PFSK-1 (cell line): ENCODE data around the gene NRXN3.

Source experiments
- FOXP2 ChIP-seq: optimal IDR thresholded peaks from 2 replicates; pipeline ENCODE3; 2011; ENCODE audit warnings: borderline replicate concordance, control low read depth, inconsistent platforms; ENCODE audit not compliant: insufficient read depth; ENCODE audit errors: extremely low read length, extremely low read depth
- POLR2AphosphoS5 ChIP-seq: IDR thresholded peaks from 2 replicates; pipeline ENCODE4 v1.6.1; 2012; ENCODE audit warnings: low read depth, mild to moderate bottlenecking, control low read depth, low read length, moderate library complexity
- REST ChIP-seq, 2 experiments: IDR thresholded peaks; 2 replicates each; pipeline versions ENCODE4 v1.6.1 to v1.8.0; 2011 to 2012; ENCODE audit warnings: low read depth in 2 of 2, low read length in 2 of 2, control low read depth in 1 of 2, inconsistent platforms in 1 of 2, mild to moderate bottlenecking in 1 of 2, moderate library complexity in 1 of 2; ENCODE audit not compliant: insufficient read depth in 1 of 2
- SIN3A ChIP-seq: IDR thresholded peaks from 2 replicates; pipeline ENCODE4 v1.6.1; 2012; ENCODE audit warnings: mild to moderate bottlenecking, low read length, moderate library complexity, borderline replicate concordance; ENCODE audit not compliant: insufficient read depth
- TAF1 ChIP-seq: IDR thresholded peaks from 2 replicates; pipeline ENCODE4 v1.6.1; 2012; ENCODE audit warnings: low read length, control low read depth, borderline replicate concordance; ENCODE audit not compliant: insufficient read depth

NRXN3 gene

DNA sequence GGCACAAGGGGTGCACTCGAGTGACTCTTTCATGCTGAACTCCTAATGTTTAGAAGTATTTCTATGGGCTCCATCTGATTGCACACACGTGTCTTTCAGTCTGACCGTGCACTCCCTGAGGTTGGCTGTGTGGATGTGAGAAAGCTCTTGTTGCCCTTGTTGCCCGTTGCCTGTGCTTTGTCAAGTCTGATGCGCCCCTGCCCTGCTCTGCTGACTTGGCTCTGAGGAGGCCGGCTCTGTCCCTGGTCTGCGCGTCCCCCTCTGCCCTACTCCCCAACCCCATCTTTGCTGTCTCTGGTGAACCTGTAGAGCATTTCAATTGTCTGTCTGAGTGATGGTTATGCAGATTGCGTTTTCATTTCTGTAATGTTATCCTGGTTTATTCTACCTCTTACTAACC is 802.3 kb downstream of the NRXN3 start:
- TF ChIP-seq SIN3A (no peak), REST (IDR thresholded peaks at IDR 0.05; ENCODE audit: insufficient read depth in 1 of 2, low read depth in 2 of 2, low read length in 2 of 2) (no peak), FOXP2 (no peak), POLR2AphosphoS5 (no peak), TAF1 (no peak)

GRCh38 chr14:78974691-78975090 is 804.5 kb downstream of the NRXN3 start:
- TF ChIP-seq FOXP2 (no peak), POLR2AphosphoS5 (no peak), SIN3A (no peak), TAF1 (no peak), REST (IDR thresholded peaks at IDR 0.05; ENCODE audit: insufficient read depth in 1 of 2, low read depth in 2 of 2, low read length in 2 of 2) (no peak)

DNA sequence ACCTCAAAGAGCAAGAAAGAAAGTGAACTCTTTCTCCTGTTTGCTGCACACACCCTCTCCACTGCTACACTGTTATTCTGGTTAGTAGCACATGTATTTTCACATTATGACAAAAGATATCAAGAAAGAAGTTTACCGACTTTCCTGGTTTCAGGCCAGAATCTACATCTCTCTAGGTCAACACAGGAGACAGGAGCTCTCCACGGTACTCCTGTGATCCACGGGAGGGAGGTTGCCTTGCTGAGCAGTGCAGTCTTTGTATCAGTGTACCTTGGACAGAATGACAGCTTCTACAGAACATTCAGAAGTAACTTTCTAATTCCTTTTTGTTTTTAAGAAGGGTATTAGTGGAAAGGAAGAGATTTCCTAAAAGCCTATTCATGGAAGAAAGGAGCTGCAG is 805.6 kb downstream of the NRXN3 start:
- TF ChIP-seq REST (IDR thresholded peaks at IDR 0.05; ENCODE audit: insufficient read depth in 1 of 2, low read depth in 2 of 2, low read length in 2 of 2) = peak in 1 of 2 experiments; percentile 72; a peak in 2 of 4 replicates
- no peak for TF ChIP-seq TAF1

DNA sequence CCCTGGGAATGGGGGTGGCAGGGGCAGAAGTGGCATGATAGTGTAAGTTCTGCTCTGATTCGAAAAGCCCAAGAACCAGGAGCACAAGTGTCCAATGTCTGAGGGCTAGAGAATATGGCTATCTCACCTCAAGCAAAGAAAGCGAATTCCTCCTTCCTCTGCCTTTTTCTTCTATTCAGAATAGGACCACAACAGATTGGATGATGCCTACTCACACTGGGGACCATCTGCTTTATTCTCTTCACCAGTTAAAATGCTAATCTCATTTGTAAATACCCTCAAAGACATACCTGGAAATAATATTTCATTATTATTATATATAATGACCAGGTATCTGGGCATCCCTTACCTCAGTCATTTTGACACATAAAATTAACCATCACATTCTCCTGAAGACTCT is 808.7 kb downstream of the NRXN3 start:
- TF ChIP-seq REST (IDR thresholded peaks at IDR 0.05; ENCODE audit: insufficient read depth in 1 of 2, low read depth in 2 of 2, low read length in 2 of 2) = no peak
- no peak for TF ChIP-seq FOXP2

GRCh38 chr14:78982551-78982950 is 812.4 kb downstream of the NRXN3 start:
- TF ChIP-seq POLR2AphosphoS5 (no peak), TAF1 (no peak), FOXP2 (no peak), SIN3A (no peak), REST (IDR thresholded peaks at IDR 0.05; ENCODE audit: insufficient read depth in 1 of 2, low read depth in 2 of 2, low read length in 2 of 2) (no peak)
